SK-N-SH treated with all-trans-retinoic acid at 6 μM for 48 hours (cell line): ENCODE measurements around the gene NDUFA11.

ENCODE experiments used
- ARNTL ChIP-seq: fragments of 450-650 bp; formaldehyde crosslinking; IDR thresholded peaks from 2 replicates; pipeline ENCODE4 v1.5.0; 2020; ENCODE audit warnings: low read depth, mild to moderate bottlenecking, moderate library complexity, borderline replicate concordance
- ESRRG ChIP-seq: fragments of 250-450 bp; sonication (Bioruptor Pico); IDR thresholded peaks from 2 replicates; pipeline ENCODE4 v1.6.1; 2021; ENCODE audit warnings: mild to moderate bottlenecking
- GLIS3 ChIP-seq: fragments of 250-450 bp; sonication (Bioruptor Pico); IDR thresholded peaks from 2 replicates; pipeline ENCODE4 v1.5.0; 2020; ENCODE audit warnings: mild to moderate bottlenecking, moderate library complexity
- SNAI2 ChIP-seq: fragments of 250-450 bp; sonication (Bioruptor Pico); IDR thresholded peaks from 2 replicates; pipeline ENCODE4 v1.5.0; 2020; ENCODE audit warnings: mild to moderate bottlenecking, moderate library complexity
- ZFP30 ChIP-seq: fragments of 450-650 bp; formaldehyde crosslinking; IDR thresholded peaks from 2 replicates; pipeline ENCODE4 v1.5.0; 2022; ENCODE audit warnings: mild to moderate bottlenecking, moderate library complexity
- ZNF70 ChIP-seq: fragments of 450-650 bp; formaldehyde crosslinking; IDR thresholded peaks from 2 replicates; pipeline ENCODE4 v1.5.0; 2020; ENCODE audit warnings: mild to moderate bottlenecking, moderate library complexity
- TF ChIP-seq, protein P1 (sequence below): fragments of 250-450 bp; sonication (Bioruptor Pico); IDR thresholded peaks from 2 replicates; pipeline ENCODE4 v1.8.0; 2020; ENCODE audit warnings: mild to moderate bottlenecking, moderate library complexity, borderline replicate concordance
- TF ChIP-seq, protein P2 (sequence below): fragments of 250-450 bp; sonication (Bioruptor Pico); IDR thresholded peaks from 2 replicates; pipeline ENCODE4 v1.5.0; 2020; ENCODE audit warnings: mild to moderate bottlenecking, moderate library complexity

DNA sequence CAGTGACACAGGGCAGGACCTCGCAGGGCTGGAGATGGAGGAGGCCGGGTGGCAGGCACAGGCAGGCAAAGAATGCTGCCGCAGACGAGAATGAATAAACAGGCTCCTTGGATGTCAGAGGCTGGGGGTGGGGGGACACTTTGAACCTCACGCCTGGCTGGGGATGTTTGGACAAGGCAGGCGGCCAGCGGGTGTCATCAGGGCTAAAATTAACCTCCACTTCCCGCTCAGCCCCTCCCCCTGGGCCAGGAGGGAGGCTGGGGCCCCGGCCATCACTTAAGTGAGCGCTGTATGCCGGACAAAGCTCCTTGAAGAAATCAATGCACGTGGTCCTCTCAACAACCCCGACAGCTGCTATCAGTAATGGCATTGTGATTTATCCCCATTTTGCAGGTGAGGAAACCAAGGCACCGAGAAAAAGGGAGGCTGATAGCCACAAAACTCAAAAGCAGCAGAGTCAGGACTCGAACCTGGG, 22.9 kb downstream of the NDUFA11 start:
- TF ChIP-seq, protein P1, sequence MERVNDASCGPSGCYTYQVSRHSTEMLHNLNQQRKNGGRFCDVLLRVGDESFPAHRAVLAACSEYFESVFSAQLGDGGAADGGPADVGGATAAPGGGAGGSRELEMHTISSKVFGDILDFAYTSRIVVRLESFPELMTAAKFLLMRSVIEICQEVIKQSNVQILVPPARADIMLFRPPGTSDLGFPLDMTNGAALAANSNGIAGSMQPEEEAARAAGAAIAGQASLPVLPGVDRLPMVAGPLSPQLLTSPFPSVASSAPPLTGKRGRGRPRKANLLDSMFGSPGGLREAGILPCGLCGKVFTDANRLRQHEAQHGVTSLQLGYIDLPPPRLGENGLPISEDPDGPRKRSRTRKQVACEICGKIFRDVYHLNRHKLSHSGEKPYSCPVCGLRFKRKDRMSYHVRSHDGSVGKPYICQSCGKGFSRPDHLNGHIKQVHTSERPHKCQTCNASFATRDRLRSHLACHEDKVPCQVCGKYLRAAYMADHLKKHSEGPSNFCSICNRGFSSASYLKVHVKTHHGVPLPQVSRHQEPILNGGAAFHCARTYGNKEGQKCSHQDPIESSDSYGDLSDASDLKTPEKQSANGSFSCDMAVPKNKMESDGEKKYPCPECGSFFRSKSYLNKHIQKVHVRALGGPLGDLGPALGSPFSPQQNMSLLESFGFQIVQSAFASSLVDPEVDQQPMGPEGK (CRISPR knock-in tag): no peak
- no peak for TF ChIP-seq SNAI2 (CRISPR knock-in tag)
- no peak for TF ChIP-seq ZFP30
- TF ChIP-seq GLIS3 (CRISPR knock-in tag): no peak
- TF ChIP-seq ARNTL (CRISPR knock-in tag): no peak
- TF ChIP-seq, protein P2, sequence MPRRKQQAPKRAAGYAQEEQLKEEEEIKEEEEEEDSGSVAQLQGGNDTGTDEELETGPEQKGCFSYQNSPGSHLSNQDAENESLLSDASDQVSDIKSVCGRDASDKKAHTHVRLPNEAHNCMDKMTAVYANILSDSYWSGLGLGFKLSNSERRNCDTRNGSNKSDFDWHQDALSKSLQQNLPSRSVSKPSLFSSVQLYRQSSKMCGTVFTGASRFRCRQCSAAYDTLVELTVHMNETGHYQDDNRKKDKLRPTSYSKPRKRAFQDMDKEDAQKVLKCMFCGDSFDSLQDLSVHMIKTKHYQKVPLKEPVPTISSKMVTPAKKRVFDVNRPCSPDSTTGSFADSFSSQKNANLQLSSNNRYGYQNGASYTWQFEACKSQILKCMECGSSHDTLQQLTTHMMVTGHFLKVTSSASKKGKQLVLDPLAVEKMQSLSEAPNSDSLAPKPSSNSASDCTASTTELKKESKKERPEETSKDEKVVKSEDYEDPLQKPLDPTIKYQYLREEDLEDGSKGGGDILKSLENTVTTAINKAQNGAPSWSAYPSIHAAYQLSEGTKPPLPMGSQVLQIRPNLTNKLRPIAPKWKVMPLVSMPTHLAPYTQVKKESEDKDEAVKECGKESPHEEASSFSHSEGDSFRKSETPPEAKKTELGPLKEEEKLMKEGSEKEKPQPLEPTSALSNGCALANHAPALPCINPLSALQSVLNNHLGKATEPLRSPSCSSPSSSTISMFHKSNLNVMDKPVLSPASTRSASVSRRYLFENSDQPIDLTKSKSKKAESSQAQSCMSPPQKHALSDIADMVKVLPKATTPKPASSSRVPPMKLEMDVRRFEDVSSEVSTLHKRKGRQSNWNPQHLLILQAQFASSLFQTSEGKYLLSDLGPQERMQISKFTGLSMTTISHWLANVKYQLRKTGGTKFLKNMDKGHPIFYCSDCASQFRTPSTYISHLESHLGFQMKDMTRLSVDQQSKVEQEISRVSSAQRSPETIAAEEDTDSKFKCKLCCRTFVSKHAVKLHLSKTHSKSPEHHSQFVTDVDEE: no peak
- TF ChIP-seq ESRRG: no peak
- TF ChIP-seq ZNF70 (CRISPR knock-in tag): no peak
